ENCODE measurements around the gene FBXW7. TPM values are rescaled to one million over a fixed set of nuclear protein-coding genes. Genes with fewer than 3 reads are reported as not detected.

Gene FBXW7
- total and polyA plus RNA-seq, 8 donors, result 10.1 to 30.1 (median 17.6) TPM

GRCh38 chr4:152363086-152363485, 172.8 kb downstream of the FBXW7 start:
- Histone ChIP-seq H3K27me3 (no peaks in the 10 kb centered on the region), H3K4me1 (peaks cover 0 to 19% (median 6%) of the 10 kb centered on the region in 3 donors), H3K9me3 (no peaks in the 10 kb centered on the region), H3K27ac (no peak overlapping the region), H3K4me3 (no peak overlapping the region), H3K36me3 (no peaks in the 10 kb centered on the region)
- intact Hi-C loops (cut with DNase I), result no loop called here
- DNase-seq (no peak), FAIRE-seq (peak; percentile 13), ATAC-seq (no peak)
- TF ChIP-seq, protein P1, sequence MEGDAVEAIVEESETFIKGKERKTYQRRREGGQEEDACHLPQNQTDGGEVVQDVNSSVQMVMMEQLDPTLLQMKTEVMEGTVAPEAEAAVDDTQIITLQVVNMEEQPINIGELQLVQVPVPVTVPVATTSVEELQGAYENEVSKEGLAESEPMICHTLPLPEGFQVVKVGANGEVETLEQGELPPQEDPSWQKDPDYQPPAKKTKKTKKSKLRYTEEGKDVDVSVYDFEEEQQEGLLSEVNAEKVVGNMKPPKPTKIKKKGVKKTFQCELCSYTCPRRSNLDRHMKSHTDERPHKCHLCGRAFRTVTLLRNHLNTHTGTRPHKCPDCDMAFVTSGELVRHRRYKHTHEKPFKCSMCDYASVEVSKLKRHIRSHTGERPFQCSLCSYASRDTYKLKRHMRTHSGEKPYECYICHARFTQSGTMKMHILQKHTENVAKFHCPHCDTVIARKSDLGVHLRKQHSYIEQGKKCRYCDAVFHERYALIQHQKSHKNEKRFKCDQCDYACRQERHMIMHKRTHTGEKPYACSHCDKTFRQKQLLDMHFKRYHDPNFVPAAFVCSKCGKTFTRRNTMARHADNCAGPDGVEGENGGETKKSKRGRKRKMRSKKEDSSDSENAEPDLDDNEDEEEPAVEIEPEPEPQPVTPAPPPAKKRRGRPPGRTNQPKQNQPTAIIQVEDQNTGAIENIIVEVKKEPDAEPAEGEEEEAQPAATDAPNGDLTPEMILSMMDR (IDR thresholded peaks at IDR 0.05), result no peak

DNA sequence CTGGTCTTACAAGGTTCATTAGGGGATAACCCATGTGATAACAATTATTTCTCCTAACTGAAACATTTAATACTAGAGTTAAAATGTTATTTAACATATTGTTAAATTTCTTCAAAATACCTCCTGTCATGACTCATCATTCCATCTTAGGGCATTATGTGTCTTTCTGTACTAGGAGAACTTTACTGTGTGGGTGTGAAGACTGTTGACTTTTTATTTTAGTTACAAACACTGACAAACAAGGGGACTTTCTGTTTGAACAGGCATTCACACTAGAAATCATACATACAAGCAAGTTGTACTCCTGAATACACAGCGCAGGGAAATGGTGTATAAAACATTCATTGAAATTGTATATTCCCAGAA, 175.9 kb downstream of the FBXW7 start:
- TF ChIP-seq, protein P1 (IDR thresholded peaks at IDR 0.05), result no peak
- 66 to 77% methylated on average over 1 of the region's 1 CpG for WGBS, 2 donors

DNA sequence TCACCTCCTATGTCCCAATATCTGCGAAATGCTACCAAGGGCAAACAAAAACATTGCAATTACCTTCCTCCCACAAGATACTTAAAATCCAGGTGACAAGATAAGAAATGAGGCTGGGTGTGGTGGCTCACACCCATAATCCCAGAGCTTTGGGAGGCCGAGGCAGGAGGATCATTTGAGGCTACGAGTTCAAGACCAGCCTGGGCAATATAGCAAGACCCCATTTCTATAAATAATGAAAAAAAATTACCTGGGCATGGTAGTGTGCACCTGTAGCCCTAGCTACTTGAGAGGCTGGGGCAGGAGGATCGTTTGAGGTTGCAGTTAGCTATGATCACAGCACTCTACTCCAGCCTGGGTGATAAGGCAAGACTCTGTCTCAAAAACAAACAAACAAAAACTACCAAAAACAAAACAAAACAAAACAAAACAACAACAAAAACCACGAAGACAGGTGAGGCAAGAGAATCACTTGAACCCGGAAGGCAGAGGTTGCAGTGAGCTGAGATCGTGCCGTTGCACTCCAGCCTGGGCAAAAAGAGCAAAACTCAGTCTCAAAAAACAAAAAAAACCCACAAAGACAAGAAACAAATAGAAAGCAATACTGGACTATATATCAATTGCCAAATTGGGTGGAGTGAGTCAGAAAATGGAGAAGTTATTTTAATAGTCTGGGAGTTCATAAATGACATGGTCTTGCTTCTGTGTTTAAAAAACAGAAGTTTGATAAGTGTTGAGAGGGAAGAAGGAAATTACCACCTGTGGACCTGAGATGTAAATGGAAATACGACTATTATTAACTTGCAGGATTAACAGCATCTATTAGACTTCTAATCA, 176.5 kb downstream of the FBXW7 start:
- WGBS, 2 donors, result 90 to 92% methylated on average over 9 of the region's 9 CpGs

More for the DNA sequence above, 175.9 kb downstream of the FBXW7 start:
- no peaks in the 10 kb centered on the region for H3K9me3 ChIP-seq
- H3K27me3 ChIP-seq, result no peaks in the 10 kb centered on the region
- DNase-seq (no peak), FAIRE-seq (no peak), ATAC-seq (peak in 2 of 4 donors; percentile 23 to 24)
- H3K4me3 ChIP-seq, result no peak overlapping the region
- H3K36me3 ChIP-seq, result no peaks in the 10 kb centered on the region
- no peak overlapping the region for H3K27ac ChIP-seq
- intact Hi-C loops (cut with DNase I), result no loop called here
- H3K4me1 ChIP-seq, result peaks cover 0 to 15% (median 6%) of the 10 kb centered on the region in 3 donors

GRCh38 chr4:152357206-152357605, 178.7 kb downstream of the FBXW7 start:
- DNase-seq (no peak), FAIRE-seq (no peak), ATAC-seq (no peak)
- TF ChIP-seq, protein P1 (IDR thresholded peaks at IDR 0.05), result no peak
- H3K4me1 ChIP-seq, result peaks cover 0 to 12% (median 6%) of the 10 kb centered on the region in 3 donors
- H3K9me3 ChIP-seq, result no peaks in the 10 kb centered on the region
- H3K4me3 ChIP-seq, result no peak overlapping the region
- no peaks in the 10 kb centered on the region for H3K36me3 ChIP-seq
- intact Hi-C loops (cut with DNase I), result no loop called here
- H3K27ac ChIP-seq, result no peak overlapping the region
- 93 to 95% methylated on average over 6 of the region's 6 CpGs for WGBS, 2 donors
- H3K27me3 ChIP-seq, result no peaks in the 10 kb centered on the region

More for the DNA sequence above, 176.5 kb downstream of the FBXW7 start:
- Histone ChIP-seq H3K27me3 (no peaks in the 10 kb centered on the region), H3K4me3 (no peak overlapping the region), H3K9me3 (no peaks in the 10 kb centered on the region), H3K4me1 (peaks cover 0 to 15% (median 6%) of the 10 kb centered on the region in 3 donors), H3K36me3 (no peaks in the 10 kb centered on the region), H3K27ac (no peak overlapping the region)
- ATAC-seq (peak in 1 of 4 donors; percentile 14), DNase-seq (no peak), FAIRE-seq (no peak)
- TF ChIP-seq, protein P1 (IDR thresholded peaks at IDR 0.05), result no peak
- intact Hi-C loops (cut with DNase I), result no loop called here

DNA sequence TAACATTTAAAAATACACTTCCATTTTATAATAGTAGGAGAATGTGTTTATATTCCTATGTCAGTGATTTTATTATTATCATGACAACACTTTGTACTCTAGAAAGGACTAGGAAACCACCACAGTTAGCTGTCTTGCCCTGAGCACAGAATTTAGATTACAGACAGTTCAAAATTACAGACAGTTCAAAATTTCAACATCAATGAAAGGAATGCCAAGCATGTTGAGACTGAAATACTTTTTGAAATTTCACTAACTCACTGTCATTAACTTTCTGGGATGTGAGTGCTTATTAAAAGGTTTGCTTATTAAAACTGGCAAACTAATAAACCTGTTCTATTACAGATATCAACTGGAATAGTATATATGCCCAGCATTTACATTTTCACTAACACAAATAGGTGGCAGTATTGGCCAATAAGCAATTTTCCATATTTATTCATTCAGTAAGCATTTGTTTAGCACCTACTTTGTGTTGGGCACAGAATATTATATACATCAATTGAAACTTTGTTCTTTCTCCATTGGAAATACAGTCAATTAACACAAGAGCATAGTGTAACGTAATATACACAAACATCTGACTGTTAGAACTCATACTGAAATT, 179.4 kb downstream of the FBXW7 start:
- Histone ChIP-seq H3K27me3 (no peaks in the 10 kb centered on the region), H3K9me3 (no peaks in the 10 kb centered on the region), H3K27ac (no peak overlapping the region), H3K4me1 (peaks cover 0 to 12% (median 6%) of the 10 kb centered on the region in 3 donors), H3K36me3 (no peaks in the 10 kb centered on the region), H3K4me3 (no peak overlapping the region)
- ATAC-seq, result no peak
- FAIRE-seq, result no peak
- WGBS, 2 donors, result 94 to 96% methylated on average over 1 of the region's 1 CpG
- intact Hi-C loops (cut with DNase I), result no loop called here
- DNase-seq, result no peak
- TF ChIP-seq, protein P1 (IDR thresholded peaks at IDR 0.05), result no peak

Measured in pancreas (tissue), 10 donors.